ENCODE measurements around the gene NKTR. TPM values are rescaled to one million over a fixed set of nuclear protein-coding genes. Genes with fewer than 3 reads are reported as not detected.

NKTR gene
- total RNA-seq, 4 donors from 2014 or later = 18.0 to 112 (median 50.7) TPM

DNA sequence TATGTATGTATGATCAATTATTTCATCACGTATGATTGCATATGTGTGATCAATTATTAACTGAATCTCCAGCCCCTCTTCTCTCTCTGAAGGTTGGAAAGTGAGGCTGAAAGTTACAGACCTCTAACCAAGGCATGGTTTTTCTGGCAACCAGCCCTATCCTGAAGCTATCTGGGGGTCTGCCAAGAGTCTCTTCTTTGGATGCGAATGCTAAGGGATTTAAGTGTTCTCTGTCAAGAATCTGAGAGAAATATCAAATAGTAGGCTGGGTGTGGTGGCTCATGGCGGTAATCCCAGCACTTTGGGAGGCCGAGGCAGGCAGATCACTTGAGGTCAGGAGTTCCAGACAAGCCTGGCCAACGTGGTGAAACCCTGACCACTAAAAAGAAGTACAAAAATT is 8.1 kb downstream of the NKTR start:
- TF ChIP-seq POLR2A (IDR thresholded peaks at IDR 0.05) = no peak
- TF ChIP-seq, protein P1, sequence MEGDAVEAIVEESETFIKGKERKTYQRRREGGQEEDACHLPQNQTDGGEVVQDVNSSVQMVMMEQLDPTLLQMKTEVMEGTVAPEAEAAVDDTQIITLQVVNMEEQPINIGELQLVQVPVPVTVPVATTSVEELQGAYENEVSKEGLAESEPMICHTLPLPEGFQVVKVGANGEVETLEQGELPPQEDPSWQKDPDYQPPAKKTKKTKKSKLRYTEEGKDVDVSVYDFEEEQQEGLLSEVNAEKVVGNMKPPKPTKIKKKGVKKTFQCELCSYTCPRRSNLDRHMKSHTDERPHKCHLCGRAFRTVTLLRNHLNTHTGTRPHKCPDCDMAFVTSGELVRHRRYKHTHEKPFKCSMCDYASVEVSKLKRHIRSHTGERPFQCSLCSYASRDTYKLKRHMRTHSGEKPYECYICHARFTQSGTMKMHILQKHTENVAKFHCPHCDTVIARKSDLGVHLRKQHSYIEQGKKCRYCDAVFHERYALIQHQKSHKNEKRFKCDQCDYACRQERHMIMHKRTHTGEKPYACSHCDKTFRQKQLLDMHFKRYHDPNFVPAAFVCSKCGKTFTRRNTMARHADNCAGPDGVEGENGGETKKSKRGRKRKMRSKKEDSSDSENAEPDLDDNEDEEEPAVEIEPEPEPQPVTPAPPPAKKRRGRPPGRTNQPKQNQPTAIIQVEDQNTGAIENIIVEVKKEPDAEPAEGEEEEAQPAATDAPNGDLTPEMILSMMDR (IDR thresholded peaks at IDR 0.05) = no peak
- peak overlapping the region in 3 of 4 donors; percentile 34 to 71 (median 68) for H3K27ac ChIP-seq
- intact Hi-C loops (cut with DNase I) = no loop called here
- peaks cover 0 to 26% (median 0%) of the 10 kb centered on the region in 3 donors for H3K36me3 ChIP-seq
- WGBS, 2 donors = 13 to 52% methylated on average over 4 to 5 of the region's 5 CpGs
- no peaks in the 10 kb centered on the region for H3K9me3 ChIP-seq
- H3K4me3 ChIP-seq = no peak overlapping the region
- DNase-seq = no peak
- H3K27me3 ChIP-seq = no peaks in the 10 kb centered on the region
- peaks cover 12 to 98% (median 33%) of the 10 kb centered on the region in 3 donors for H3K4me1 ChIP-seq

DNA sequence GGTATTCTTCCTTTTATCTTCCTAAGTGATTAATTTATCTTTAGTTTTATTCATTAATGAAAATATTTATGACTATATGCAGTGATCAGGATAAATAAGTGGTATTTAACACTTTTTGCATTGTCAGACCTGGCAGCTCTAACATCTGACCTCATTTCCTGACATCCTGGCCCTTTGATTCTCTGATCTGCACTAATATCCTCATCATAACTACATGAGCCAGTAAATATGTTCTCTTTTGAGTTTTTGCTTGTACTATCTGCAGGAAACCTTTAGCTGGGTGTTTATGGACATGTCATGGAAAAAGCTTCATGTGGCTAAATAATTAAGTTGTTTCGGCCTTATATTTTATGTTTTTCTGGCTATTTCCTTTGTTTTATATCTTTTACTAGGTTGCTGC is 10.5 kb downstream of the NKTR start:
- H3K27ac ChIP-seq = peak overlapping the region; percentile 3 to 68 (median 48)
- TF ChIP-seq POLR2A (IDR thresholded peaks at IDR 0.05) = no peak
- TF ChIP-seq, protein P1 (IDR thresholded peaks at IDR 0.05) = no peak
- no peak for DNase-seq
- WGBS, 2 donors = 57 to 75% methylated on average over 1 of the region's 1 CpG
- H3K9me3 ChIP-seq = no peaks in the 10 kb centered on the region
- H3K36me3 ChIP-seq = peaks cover 0 to 26% (median 0%) of the 10 kb centered on the region in 3 donors
- intact Hi-C loops (cut with DNase I) = no loop called here
- no peak overlapping the region for H3K4me3 ChIP-seq
- peaks cover 7 to 85% (median 22%) of the 10 kb centered on the region in 3 donors for H3K4me1 ChIP-seq
- H3K27me3 ChIP-seq = no peaks in the 10 kb centered on the region

DNA sequence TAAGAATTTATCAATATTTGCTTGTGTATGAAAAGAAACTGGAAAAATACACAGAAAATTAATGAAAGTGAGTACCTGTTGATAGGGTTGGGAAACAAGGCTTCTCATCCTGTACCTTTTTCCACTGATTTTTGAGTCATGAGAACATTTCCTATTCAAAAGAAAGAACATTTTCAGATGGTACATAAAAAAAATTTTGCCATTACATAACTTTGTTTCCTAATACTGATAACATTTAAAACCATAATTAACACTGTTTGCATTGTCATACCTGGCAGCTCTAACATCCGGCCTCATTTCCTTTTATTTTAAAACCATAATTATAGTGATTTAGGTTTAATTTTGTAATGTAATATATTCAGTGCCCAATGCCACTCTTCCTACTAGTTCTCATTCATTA is 11.7 kb downstream of the NKTR start:
- peak overlapping the region in 2 of 4 donors; percentile 66 to 68 for H3K27ac ChIP-seq
- WGBS, 2 donors = 69 to 79% methylated on average over 1 of the region's 1 CpG
- no peaks in the 10 kb centered on the region for H3K9me3 ChIP-seq
- no peaks in the 10 kb centered on the region for H3K27me3 ChIP-seq
- H3K4me1 ChIP-seq = peaks cover 7 to 74% (median 17%) of the 10 kb centered on the region in 3 donors
- H3K36me3 ChIP-seq = peaks cover 0 to 18% (median 0%) of the 10 kb centered on the region in 3 donors
- H3K4me3 ChIP-seq = no peak overlapping the region
- TF ChIP-seq, protein P1 (IDR thresholded peaks at IDR 0.05) = no peak
- TF ChIP-seq POLR2A (IDR thresholded peaks at IDR 0.05) = no peak
- DNase-seq = no peak
- intact Hi-C loops (cut with DNase I) = no loop called here

DNA sequence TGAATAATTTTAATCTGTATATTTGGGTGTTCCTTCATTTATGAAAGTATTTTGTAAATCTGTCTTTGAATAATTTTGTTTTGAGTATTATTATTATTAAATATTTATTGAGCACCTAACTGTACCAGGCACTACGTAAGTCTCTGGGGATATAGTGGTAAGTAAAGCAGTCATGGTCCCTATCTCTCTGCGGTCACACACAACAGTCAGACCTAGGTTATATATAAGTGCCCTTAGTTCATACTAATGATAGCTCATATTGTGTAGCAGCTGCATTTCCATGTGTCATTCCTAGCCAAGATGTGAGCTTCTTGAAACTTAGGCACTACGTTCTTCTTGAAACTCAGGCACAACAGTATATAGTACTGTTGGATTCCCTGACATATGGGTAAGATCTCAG is 12.4 kb downstream of the NKTR start:
- peaks cover 0 to 23% (median 0%) of the 10 kb centered on the region in 3 donors for H3K36me3 ChIP-seq
- DNase-seq = no peak
- intact Hi-C loops (cut with DNase I) = no loop called here
- H3K4me3 ChIP-seq = no peak overlapping the region
- no peak for TF ChIP-seq POLR2A (IDR thresholded peaks at IDR 0.05)
- TF ChIP-seq, protein P1 (IDR thresholded peaks at IDR 0.05) = no peak
- no peaks in the 10 kb centered on the region for H3K9me3 ChIP-seq
- H3K27ac ChIP-seq = peak overlapping the region in 2 of 4 donors; percentile 66 to 68
- WGBS, 2 donors = 86 to 90% methylated on average over 3 of the region's 3 CpGs
- no peaks in the 10 kb centered on the region for H3K27me3 ChIP-seq
- peaks cover 7 to 68% (median 17%) of the 10 kb centered on the region in 3 donors for H3K4me1 ChIP-seq

DNA sequence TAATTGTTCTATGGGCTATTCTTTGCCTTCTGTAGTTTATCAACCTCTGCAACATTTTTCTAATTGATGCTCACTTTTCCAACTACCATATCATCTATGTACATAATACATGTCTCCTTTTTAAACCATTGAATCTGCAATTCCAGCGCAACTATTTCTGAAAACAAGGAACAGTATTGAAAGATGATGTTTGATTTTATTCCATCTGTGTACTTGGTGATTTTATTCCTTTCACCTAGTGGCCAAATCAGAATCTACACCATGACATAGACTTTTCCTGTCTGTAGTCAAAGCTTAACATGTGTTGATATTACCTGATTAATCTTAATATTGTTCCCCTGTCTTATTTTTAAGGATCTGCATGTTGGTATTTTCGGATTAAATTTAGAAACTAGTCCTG is 13.0 kb downstream of the NKTR start:
- peaks cover 5 to 62% (median 14%) of the 10 kb centered on the region in 3 donors for H3K4me1 ChIP-seq
- H3K4me3 ChIP-seq = no peak overlapping the region
- TF ChIP-seq, protein P1 (IDR thresholded peaks at IDR 0.05) = peak in 3 of 6 experiments; percentile 43 to 57 (median 47)
- no peak for TF ChIP-seq POLR2A (IDR thresholded peaks at IDR 0.05)
- H3K27me3 ChIP-seq = no peaks in the 10 kb centered on the region
- 79% methylated on average over 2 of the region's 2 CpGs for WGBS, 2 donors
- H3K9me3 ChIP-seq = no peaks in the 10 kb centered on the region
- peak overlapping the region in 2 of 4 donors; percentile 66 to 68 for H3K27ac ChIP-seq
- H3K36me3 ChIP-seq = peaks cover 0 to 28% (median 0%) of the 10 kb centered on the region in 3 donors
- DNase-seq = no peak
- intact Hi-C loops (cut with DNase I) = no loop called here

Measured in esophagus squamous epithelium (tissue), 5 donors.